ENCODE data around the gene CORO6. TPM values are rescaled to one million over a fixed set of nuclear protein-coding genes. Genes with fewer than 3 reads are reported as not detected.

CORO6 gene
- total RNA-seq, 1 experiment from 2014 or later = 9.7 TPM

DNA sequence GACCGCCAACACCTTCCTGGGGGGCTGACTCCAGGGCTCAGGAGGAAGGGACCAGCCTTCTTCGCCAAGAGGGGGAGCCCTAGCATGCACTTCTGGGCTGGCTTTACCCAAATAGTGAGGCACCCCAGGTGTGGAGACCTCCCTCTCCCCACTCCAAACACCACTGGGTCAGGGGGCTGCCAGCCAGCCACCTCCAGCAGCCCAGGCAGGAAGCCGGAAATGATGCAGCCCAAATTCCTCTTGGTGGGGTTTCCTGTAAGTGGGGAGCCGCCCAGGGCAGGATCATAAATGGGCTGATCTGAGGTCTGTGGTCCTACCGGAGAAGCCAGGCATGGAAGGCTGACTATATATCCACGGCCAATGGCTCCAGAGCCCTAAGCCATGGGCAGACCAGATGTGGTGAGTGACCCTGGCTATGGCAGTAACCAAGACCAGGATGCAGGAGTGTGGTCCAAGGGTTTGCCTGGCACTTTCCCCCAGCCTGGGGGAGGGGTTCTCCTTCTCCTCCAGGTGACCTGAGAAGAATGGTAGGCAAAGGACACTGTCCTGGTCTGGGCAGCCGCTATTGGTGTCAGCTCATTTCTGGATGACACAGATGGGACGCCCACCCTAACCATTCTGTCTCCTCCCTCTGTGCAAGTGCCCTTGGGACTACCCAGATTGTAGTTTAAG is 37.5 kb downstream of the CORO6 start:
- no peak for TF ChIP-seq TCF7L2 (IDR thresholded peaks at IDR 0.05; ENCODE audit: low read depth, low read length)
- TF ChIP-seq, protein P1, sequence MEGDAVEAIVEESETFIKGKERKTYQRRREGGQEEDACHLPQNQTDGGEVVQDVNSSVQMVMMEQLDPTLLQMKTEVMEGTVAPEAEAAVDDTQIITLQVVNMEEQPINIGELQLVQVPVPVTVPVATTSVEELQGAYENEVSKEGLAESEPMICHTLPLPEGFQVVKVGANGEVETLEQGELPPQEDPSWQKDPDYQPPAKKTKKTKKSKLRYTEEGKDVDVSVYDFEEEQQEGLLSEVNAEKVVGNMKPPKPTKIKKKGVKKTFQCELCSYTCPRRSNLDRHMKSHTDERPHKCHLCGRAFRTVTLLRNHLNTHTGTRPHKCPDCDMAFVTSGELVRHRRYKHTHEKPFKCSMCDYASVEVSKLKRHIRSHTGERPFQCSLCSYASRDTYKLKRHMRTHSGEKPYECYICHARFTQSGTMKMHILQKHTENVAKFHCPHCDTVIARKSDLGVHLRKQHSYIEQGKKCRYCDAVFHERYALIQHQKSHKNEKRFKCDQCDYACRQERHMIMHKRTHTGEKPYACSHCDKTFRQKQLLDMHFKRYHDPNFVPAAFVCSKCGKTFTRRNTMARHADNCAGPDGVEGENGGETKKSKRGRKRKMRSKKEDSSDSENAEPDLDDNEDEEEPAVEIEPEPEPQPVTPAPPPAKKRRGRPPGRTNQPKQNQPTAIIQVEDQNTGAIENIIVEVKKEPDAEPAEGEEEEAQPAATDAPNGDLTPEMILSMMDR (IDR thresholded peaks at IDR 0.05) = no peak; the same call in 1 of the 2 replicates
- TF ChIP-seq, protein P2, sequence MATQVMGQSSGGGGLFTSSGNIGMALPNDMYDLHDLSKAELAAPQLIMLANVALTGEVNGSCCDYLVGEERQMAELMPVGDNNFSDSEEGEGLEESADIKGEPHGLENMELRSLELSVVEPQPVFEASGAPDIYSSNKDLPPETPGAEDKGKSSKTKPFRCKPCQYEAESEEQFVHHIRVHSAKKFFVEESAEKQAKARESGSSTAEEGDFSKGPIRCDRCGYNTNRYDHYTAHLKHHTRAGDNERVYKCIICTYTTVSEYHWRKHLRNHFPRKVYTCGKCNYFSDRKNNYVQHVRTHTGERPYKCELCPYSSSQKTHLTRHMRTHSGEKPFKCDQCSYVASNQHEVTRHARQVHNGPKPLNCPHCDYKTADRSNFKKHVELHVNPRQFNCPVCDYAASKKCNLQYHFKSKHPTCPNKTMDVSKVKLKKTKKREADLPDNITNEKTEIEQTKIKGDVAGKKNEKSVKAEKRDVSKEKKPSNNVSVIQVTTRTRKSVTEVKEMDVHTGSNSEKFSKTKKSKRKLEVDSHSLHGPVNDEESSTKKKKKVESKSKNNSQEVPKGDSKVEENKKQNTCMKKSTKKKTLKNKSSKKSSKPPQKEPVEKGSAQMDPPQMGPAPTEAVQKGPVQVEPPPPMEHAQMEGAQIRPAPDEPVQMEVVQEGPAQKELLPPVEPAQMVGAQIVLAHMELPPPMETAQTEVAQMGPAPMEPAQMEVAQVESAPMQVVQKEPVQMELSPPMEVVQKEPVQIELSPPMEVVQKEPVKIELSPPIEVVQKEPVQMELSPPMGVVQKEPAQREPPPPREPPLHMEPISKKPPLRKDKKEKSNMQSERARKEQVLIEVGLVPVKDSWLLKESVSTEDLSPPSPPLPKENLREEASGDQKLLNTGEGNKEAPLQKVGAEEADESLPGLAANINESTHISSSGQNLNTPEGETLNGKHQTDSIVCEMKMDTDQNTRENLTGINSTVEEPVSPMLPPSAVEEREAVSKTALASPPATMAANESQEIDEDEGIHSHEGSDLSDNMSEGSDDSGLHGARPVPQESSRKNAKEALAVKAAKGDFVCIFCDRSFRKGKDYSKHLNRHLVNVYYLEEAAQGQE (IDR thresholded peaks at IDR 0.05; ENCODE audit: insufficient read depth in 1 of 2, low read depth in 2 of 2, low read length in 1 of 2) = no peak
- no peak for TF ChIP-seq POLR2AphosphoS5 (IDR thresholded peaks at IDR 0.05; ENCODE audit: low read depth, low read length)
- no peak for TF ChIP-seq SIN3A (IDR thresholded peaks at IDR 0.05; ENCODE audit: borderline replicate concordance, insufficient read depth, low read depth, low read length)
- Histone ChIP-seq H3K4me3 (ENCODE audit: low read depth in 2 of 2, low read length in 2 of 2) (no peak overlapping the region), H3K27ac (ENCODE audit: low read length) (no peak overlapping the region), H3K36me3 (ENCODE audit: control insufficient read depth, insufficient read depth, low read length) (peaks cover 7% of the 10 kb centered on the region; the same call in 1 of the 2 replicates), H3K9me3 (ENCODE audit: control insufficient read depth, insufficient read depth, low read depth, low read length) (no peaks in the 10 kb centered on the region), H3K27me3 (ENCODE audit: control insufficient read depth, insufficient read depth, low read length) (no peaks in the 10 kb centered on the region), H3K4me1 (ENCODE audit: control insufficient read depth, insufficient read depth, low read length) (peaks cover 25% of the 10 kb centered on the region)
- ATAC-seq (no peak), DNase-seq (ENCODE audit: low read depth, low spot score) (no peak)
- ChIA-PET POLR2A (interaction anchor here (0.6 kb wide), 1 partner anchor 101 kb away, joined by 4 read pairs; no protein-coding TSS in a partner anchor), CTCF (interaction anchor here (1.7 kb wide), 1 partner anchor 32 kb away, joined by 5 read pairs; no protein-coding TSS in a partner anchor)
- intact Hi-C loops (cut with micrococcal nuclease; ENCODE audit: unreplicated experiment) (no loop called here), in situ Hi-C loops (cut with HindIII; ENCODE audit: low pct_unique_long_range_greater_than_20kb, low sequenced_read_pairs) (no loop called here)
- BruUV-seq (replicated peaks) = no TSS peak

DNA sequence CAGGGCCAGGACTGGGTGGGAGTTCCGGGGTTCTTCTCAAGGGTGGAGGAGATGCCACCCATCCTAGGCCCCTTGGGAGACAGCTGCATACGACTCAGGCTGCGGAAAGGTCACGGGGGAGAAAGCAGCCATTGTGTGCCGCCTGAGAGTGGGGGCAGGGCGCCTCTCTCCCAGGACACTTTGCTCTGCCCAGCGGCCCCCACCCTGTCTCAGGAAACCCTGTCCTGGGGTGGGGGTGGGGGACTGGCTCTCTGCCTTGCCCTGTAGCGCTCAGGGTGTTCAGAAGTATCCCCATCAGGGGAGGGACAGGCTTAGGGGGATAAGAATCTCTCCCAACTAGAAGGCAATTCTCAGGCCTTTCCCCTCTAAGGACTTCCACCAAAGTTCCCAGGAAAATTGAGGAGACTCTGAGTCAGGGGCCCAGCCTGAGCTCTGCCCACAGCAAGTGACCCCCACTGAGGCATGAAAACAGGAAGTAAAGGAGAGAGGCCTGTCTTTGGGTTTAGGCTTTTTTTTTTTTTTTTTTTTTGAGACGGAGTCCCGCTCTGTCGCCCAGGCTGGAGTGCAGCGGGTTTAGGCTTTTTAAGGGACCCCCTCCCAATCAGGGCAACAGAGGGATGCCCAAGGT is 38.1 kb downstream of the CORO6 start:
- H3K4me3 ChIP-seq (ENCODE audit: low read depth in 2 of 2, low read length in 2 of 2) = no peak overlapping the region
- TF ChIP-seq SIN3A (IDR thresholded peaks at IDR 0.05; ENCODE audit: borderline replicate concordance, insufficient read depth, low read depth, low read length) = no peak
- TF ChIP-seq, protein P2 (IDR thresholded peaks at IDR 0.05; ENCODE audit: insufficient read depth in 1 of 2, low read depth in 2 of 2, low read length in 1 of 2) = no peak
- TF ChIP-seq, protein P1 (IDR thresholded peaks at IDR 0.05) = no peak
- TF ChIP-seq POLR2AphosphoS5 (IDR thresholded peaks at IDR 0.05; ENCODE audit: low read depth, low read length) = no peak
- TF ChIP-seq TCF7L2 (IDR thresholded peaks at IDR 0.05; ENCODE audit: low read depth, low read length) = no peak
- peaks cover 19% of the 10 kb centered on the region for H3K4me1 ChIP-seq (ENCODE audit: control insufficient read depth, insufficient read depth, low read length)
- in situ Hi-C loops (cut with HindIII; ENCODE audit: low pct_unique_long_range_greater_than_20kb, low sequenced_read_pairs) = no loop called here
- ATAC-seq (no peak), DNase-seq (ENCODE audit: low read depth, low spot score) (no peak)
- no peaks in the 10 kb centered on the region for H3K27me3 ChIP-seq (ENCODE audit: control insufficient read depth, insufficient read depth, low read length)
- no peak overlapping the region for H3K27ac ChIP-seq (ENCODE audit: low read length)
- POLR2A ChIA-PET = no interaction called here
- CTCF ChIA-PET = interaction anchor here (0.7 kb wide), 1 partner anchor 96 kb away, joined by 3 read pairs; no protein-coding TSS in a partner anchor
- BruUV-seq (replicated peaks) = no TSS peak
- H3K9me3 ChIP-seq (ENCODE audit: control insufficient read depth, insufficient read depth, low read depth, low read length) = no peaks in the 10 kb centered on the region
- H3K36me3 ChIP-seq (ENCODE audit: control insufficient read depth, insufficient read depth, low read length) = peaks cover 7% of the 10 kb centered on the region; the same call in 1 of the 2 replicates
- intact Hi-C loops (cut with micrococcal nuclease; ENCODE audit: unreplicated experiment) = no loop called here

Data from Panc1 (cell line).